Measurements from ENCODE around the gene ACOX2. TPM values are rescaled to one million over a fixed set of nuclear protein-coding genes. Genes with fewer than 3 reads are reported as not detected.

Gene ACOX2
- total and polyA plus RNA-seq, 2 of the 8 experiments (the other 6 are each of a cell fraction or from before 2014, with no cell fraction given), result 3.2 to 9.2 TPM

GRCh38 chr3:58463942-58464271, 73.1 kb downstream of the ACOX2 start:
- H3K4me3 ChIP-seq (ENCODE audit: extremely low read depth in 1 of 4, insufficient read depth in 2 of 4, low read depth in 3 of 4, low read length in 4 of 4), result no peak overlapping the region
- DNase-seq (ENCODE audit: low read depth in 1 of 2, low spot score in 2 of 2), result no peak
- H2AFZ ChIP-seq (ENCODE audit: low read length), result peak overlapping the region; percentile 98
- H4K20me1 ChIP-seq (replicated peaks in 1 of 2; ENCODE audit: control insufficient read depth in 1 of 2, insufficient read depth in 2 of 2, low read length in 2 of 2), result no peaks in the 10 kb centered on the region
- no peak overlapping the region for H3K14ac ChIP-seq (ENCODE audit: insufficient read length)
- H4K8ac ChIP-seq (ENCODE audit: extremely low read depth, insufficient read depth, low read length), result no peak overlapping the region
- 57% methylated on average over 5 of the region's 5 CpGs; no CpG with 5 or more reads in 1 of the 2 experiments for WGBS, 2 experiments (ENCODE audit: extremely low coverage in 1 of 2, insufficient coverage in 1 of 2, insufficient read length in 1 of 2, insufficient replicate concordance in 2 of 2, low coverage in 1 of 2, low lambda C conversion rate in 2 of 2, missing lambda C conversion rate in 1 of 2)
- H3K18ac ChIP-seq (ENCODE audit: extremely low read depth, low read length), result no peak overlapping the region
- no peak overlapping the region for H3K27ac ChIP-seq (ENCODE audit: low read depth, low read length)
- H3K9ac ChIP-seq (replicated peaks in 1 of 4; ENCODE audit: extremely low read depth in 1 of 4, low read depth in 3 of 4, low read length in 3 of 4), result no peak overlapping the region
- H3K36me3 ChIP-seq (ENCODE audit: control insufficient read depth in 2 of 4, insufficient read depth in 4 of 4, low read length in 3 of 4), result no peaks in the 10 kb centered on the region
- H3K4me2 ChIP-seq (ENCODE audit: insufficient read depth in 1 of 2, low read depth in 2 of 2, low read length in 2 of 2), result peak overlapping the region; percentile 12 to 30; a peak in 2 of 4 replicates
- H2AK5ac ChIP-seq (ENCODE audit: low read depth, low read length), result no peak overlapping the region
- H2BK5ac ChIP-seq (ENCODE audit: low read depth, low read length), result no peak overlapping the region
- H2BK15ac ChIP-seq (ENCODE audit: low read length), result peak overlapping the region; percentile 68; the same call in 1 of the 2 replicates
- H2BK20ac ChIP-seq (ENCODE audit: low read length), result no peak overlapping the region
- H3K23me2 ChIP-seq (ENCODE audit: low read depth, low read length), result no peaks in the 10 kb centered on the region
- H3K4ac ChIP-seq (replicated peaks; ENCODE audit: insufficient read length, low read depth, low read length), result no peak overlapping the region
- H4K5ac ChIP-seq (ENCODE audit: insufficient read length, low read depth, low read length), result no peak overlapping the region
- H3K79me1 ChIP-seq (ENCODE audit: low read depth, low read length), result no peaks in the 10 kb centered on the region
- H3K27me3 ChIP-seq (replicated peaks in 1 of 4; ENCODE audit: control insufficient read depth in 3 of 4, extremely low read depth in 1 of 4, insufficient read depth in 3 of 4, low read length in 3 of 4), result no peaks in the 10 kb centered on the region
- H3K9me3 ChIP-seq (ENCODE audit: insufficient read depth in 2 of 2, low read depth in 1 of 2, low read length in 1 of 2), result no peaks in the 10 kb centered on the region
- CTCF ChIA-PET (ENCODE audit: partially characterized antibody), result interaction anchor here (0.5 to 1.8 kb wide), 23 partner anchors 8 to 158 kb away, joined by 3 to 8 read pairs (median 5); partner anchors contain the start of genes HTD2, KCTD6 and RPP14
- peak overlapping the region; percentile 36 for H4K91ac ChIP-seq (replicated peaks; ENCODE audit: insufficient read length, low read length)
- H2BK120ac ChIP-seq (replicated peaks; ENCODE audit: low read depth, low read length), result no peak overlapping the region
- no peak overlapping the region for H3K23ac ChIP-seq (ENCODE audit: insufficient read length)
- no peak overlapping the region for H2BK12ac ChIP-seq (ENCODE audit: low read depth, low read length)
- no peak for FAIRE-seq
- H3K56ac ChIP-seq (replicated peaks; ENCODE audit: insufficient read length, low read depth, low read length), result no peak overlapping the region
- peaks cover 0 to 4% (median 2%) of the 10 kb centered on the region in 4 experiments; a peak in 4 of 7 replicates for H3K4me1 ChIP-seq (replicated peaks in 1 of 4; ENCODE audit: control insufficient read depth in 3 of 4, insufficient read depth in 4 of 4, low read length in 3 of 4)
- POLR2A ChIA-PET (ENCODE audit: partially characterized antibody), result interaction anchor here (1.1 kb wide), 1 partner anchor 29 kb away, joined by 3 read pairs; no protein-coding TSS in a partner anchor
- no peaks in the 10 kb centered on the region for H3K79me2 ChIP-seq (ENCODE audit: control insufficient read depth in 1 of 2, insufficient read depth in 2 of 2, low read length in 2 of 2)

All from H1 (cell line).